Erythroblast (primary cell): ENCODE data around the gene COL7A1.

Source experiments
- GATA1 ChIP-seq: IDR thresholded peaks from 2 replicates; pipeline ENCODE4 v1.6.1; 2011; ENCODE audit warnings: low read depth, mild to moderate bottlenecking, control low read depth, low read length, moderate library complexity
- POLR2A ChIP-seq: IDR thresholded peaks from 2 replicates; pipeline ENCODE4 v1.6.1; 2011; ENCODE audit warnings: mild to moderate bottlenecking, low read length

DNA sequence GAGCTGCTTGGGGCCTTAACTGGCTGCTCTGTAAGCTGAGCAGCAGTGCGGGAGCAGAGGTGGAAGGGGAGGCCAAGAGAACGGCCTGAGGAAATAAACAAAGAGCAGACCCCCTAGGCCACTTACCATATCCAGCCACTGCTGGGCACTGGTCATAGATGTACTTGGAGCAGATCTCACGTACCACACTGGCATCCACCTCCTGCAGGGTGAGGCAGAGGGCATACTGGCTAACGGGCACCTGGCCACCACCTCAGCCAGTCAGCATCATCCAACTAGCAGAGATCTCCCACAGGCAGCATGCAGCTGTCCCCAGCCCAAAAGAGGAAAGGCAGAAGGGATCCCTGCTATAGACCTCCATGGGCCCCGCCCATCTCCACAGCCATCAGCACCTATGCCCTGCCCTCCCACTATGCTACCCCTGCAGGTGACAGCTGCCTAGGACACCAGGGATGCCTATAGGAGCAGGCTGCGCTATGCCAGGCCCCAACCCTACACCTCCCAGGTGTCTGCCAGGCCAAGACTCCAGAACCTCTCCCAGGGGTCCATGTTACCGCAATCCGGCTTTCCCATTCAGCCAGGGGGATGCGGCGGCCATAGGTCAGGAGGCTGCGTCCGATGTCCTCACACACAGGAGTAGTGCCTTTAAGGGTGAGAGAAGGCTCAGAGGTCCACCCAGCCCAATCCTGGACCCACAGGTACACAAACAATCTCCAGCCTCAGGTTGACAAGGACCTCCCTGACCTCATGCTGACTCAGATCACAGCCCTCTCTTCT is 4.6 kb upstream of the COL7A1 start:
- TF ChIP-seq POLR2A (no peak), GATA1 (no peak)
